Breast epithelium (tissue), 4 donors: ENCODE results near the gene PDE6A. TPM values are rescaled to one million over a fixed set of nuclear protein-coding genes. Genes with fewer than 3 reads are reported as not detected.

ENCODE experiments used
- DNase-seq, 2 donors: peaks; one replicate each; pipeline ENCODE4 v3.0.0-alpha.2; 2019; ENCODE audit warnings: low spot score in 2 of 2
- H3K27ac ChIP-seq, 2 donors: fragments of 200-600 bp; sonication (generic) in 1 of 2; one replicate each; pipeline ENCODE4 v1.5.1; 2016 to 2019; ENCODE audit warnings: mild to moderate bottlenecking in 1 of 2
- H3K27me3 ChIP-seq, 2 donors: fragments of 200-600 bp; sonication (generic) in 1 of 2; one replicate each; pipeline versions ENCODE4 v1.5.1 to v1.6.0; 2017 to 2019; ENCODE audit warnings: control low read depth in 1 of 2, mild to moderate bottlenecking in 1 of 2
- H3K36me3 ChIP-seq: fragments of 200-600 bp; one replicate; pipeline ENCODE4 v1.5.1; 2019
- H3K4me1 ChIP-seq, 2 donors: fragments of 200-600 bp; sonication (generic); one replicate each; pipeline ENCODE4 v1.5.1; 2016 to 2019; ENCODE audit warnings: control low read depth in 1 of 2
- H3K4me3 ChIP-seq, 3 donors: fragments of 200-600 bp; sonication (generic); 1 replicate in 2 of 3; 2 replicates in 1 of 3; pipeline ENCODE4 v1.5.1; 2016 to 2019; ENCODE audit warnings: mild to moderate bottlenecking in 3 of 3, moderate library complexity in 2 of 3
- H3K9me3 ChIP-seq, 2 donors: fragments of 200-600 bp; sonication (generic) in 1 of 2; one replicate each; pipeline ENCODE4 v1.5.1; 2016 to 2019; ENCODE audit warnings: control low read depth in 1 of 2
- POLR2A ChIP-seq: fragments of 450-650 bp; IDR thresholded peaks from one replicate; pipeline ENCODE4 v1.6.1; 2016; ENCODE audit warnings: antibody characterized with exemption, mild to moderate bottlenecking, moderate library complexity
- POLR2AphosphoS5 ChIP-seq, 3 donors: sonication (generic); formaldehyde crosslinking; IDR thresholded peaks; one replicate each; pipeline ENCODE4 v1.6.1; 2017; ENCODE audit warnings: antibody characterized with exemption in 3 of 3
- intact Hi-C: fragments of 100-400 bp; cut with DNase I; formaldehyde crosslinking; loops from one replicate; pipeline ENCODE4 v1.15.1; 2023; ENCODE audit warnings: low total_unique reads
- total RNA-seq, 3 donors: library from RNA; depleted of rRNA; stranded (reverse); fragments of >200 nt; gene quantifications; one replicate each; pipeline ENCODE4 v1.1.0, GENCODE V29; 2016
- TF ChIP-seq, protein P1 (sequence below), 3 donors: fragments of 450-650 bp; IDR thresholded peaks; one replicate each; pipeline ENCODE4 v1.5.1; 2016 to 2017; ENCODE audit warnings: antibody characterized with exemption in 3 of 3, mild to moderate bottlenecking in 3 of 3, moderate library complexity in 3 of 3

PDE6A gene
- total RNA-seq, 3 donors from 2014 or later, result under 0.01 to 0.15 TPM; not detected in 1

DNA sequence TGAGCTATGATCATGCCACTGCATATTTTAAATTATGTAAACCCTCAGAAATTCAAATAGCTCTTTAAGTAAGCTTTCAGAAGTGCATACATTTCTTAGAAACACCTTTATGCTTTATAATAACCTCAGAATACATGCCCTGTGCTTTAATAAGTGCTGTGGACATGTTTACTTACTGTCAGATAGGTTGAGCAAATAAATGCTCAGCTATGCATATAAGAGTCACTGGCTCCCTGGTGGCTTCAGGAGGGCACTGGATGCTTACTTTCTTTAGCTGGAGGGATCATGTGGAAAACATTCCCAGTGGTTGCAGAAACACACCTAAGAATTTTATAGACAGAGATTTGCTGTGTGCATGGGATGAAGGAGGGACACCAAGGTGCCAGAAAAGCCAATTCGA, 74.4 kb downstream of the PDE6A start:
- Histone ChIP-seq H3K4me3 (no peak overlapping the region), H3K4me1 (no peaks in the 10 kb centered on the region), H3K27me3 (no peaks in the 10 kb centered on the region), H3K36me3 (no peaks in the 10 kb centered on the region), H3K9me3 (no peaks in the 10 kb centered on the region), H3K27ac (no peak overlapping the region)
- intact Hi-C loops, result no loop called here
- TF ChIP-seq POLR2A, result no peak
- TF ChIP-seq POLR2AphosphoS5 (IDR thresholded peaks at IDR 0.05), result no peak
- TF ChIP-seq, protein P1, sequence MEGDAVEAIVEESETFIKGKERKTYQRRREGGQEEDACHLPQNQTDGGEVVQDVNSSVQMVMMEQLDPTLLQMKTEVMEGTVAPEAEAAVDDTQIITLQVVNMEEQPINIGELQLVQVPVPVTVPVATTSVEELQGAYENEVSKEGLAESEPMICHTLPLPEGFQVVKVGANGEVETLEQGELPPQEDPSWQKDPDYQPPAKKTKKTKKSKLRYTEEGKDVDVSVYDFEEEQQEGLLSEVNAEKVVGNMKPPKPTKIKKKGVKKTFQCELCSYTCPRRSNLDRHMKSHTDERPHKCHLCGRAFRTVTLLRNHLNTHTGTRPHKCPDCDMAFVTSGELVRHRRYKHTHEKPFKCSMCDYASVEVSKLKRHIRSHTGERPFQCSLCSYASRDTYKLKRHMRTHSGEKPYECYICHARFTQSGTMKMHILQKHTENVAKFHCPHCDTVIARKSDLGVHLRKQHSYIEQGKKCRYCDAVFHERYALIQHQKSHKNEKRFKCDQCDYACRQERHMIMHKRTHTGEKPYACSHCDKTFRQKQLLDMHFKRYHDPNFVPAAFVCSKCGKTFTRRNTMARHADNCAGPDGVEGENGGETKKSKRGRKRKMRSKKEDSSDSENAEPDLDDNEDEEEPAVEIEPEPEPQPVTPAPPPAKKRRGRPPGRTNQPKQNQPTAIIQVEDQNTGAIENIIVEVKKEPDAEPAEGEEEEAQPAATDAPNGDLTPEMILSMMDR (IDR thresholded peaks at IDR 0.05), result no peak
- DNase-seq, result no peak

DNA sequence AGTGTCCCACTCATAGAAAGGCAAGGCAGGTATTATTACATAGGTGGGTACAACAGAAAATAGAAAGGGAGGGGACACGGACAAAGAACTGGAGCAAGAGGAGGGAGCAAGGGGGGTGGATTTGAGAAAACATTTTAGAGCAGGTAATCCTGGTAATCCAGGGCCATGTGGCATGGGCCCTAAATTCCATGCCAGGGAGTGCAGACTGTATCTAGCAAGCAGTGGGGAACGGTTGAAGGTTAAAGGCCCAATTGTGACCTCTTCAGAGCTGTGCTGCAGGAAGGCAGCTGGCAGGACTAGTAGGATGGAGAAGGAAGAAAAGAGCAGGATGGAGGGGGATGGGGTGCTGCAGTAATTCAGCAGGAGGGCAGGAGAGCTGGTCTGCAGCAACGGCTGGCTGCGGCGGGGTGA, 75.2 kb downstream of the PDE6A start:
- TF ChIP-seq POLR2A (no peak), POLR2AphosphoS5 (IDR thresholded peaks at IDR 0.05) (no peak)
- TF ChIP-seq, protein P1 (IDR thresholded peaks at IDR 0.05), result no peak
- Histone ChIP-seq H3K27me3 (no peaks in the 10 kb centered on the region), H3K36me3 (no peaks in the 10 kb centered on the region), H3K4me3 (no peak overlapping the region), H3K4me1 (no peaks in the 10 kb centered on the region), H3K9me3 (no peaks in the 10 kb centered on the region), H3K27ac (no peak overlapping the region)
- DNase-seq, result no peak
- intact Hi-C loops, result no loop called here

DNA sequence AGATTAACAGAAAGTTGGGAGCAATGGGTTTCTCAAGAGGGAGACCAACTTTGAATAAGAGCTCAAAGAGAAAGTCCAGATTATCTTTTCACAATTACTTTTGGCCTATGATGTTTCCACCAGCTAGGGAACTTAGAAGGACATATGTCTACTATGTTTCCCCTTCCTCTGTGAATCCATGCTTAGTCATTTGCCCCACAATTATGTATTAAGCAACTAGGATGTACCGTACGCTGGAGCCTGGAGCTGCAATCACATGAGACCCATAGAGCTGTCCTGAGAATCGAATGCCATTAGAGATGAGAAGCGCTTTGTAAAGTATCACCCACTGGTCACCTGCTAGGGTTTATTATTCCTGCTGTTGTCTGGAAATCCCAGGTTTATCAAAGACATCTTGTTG, 78.8 kb downstream of the PDE6A start:
- Histone ChIP-seq H3K36me3 (no peaks in the 10 kb centered on the region), H3K9me3 (no peaks in the 10 kb centered on the region), H3K27ac (no peak overlapping the region), H3K4me3 (no peak overlapping the region), H3K4me1 (no peaks in the 10 kb centered on the region), H3K27me3 (no peaks in the 10 kb centered on the region)
- intact Hi-C loops, result no loop called here
- DNase-seq, result no peak
- TF ChIP-seq POLR2A (no peak), POLR2AphosphoS5 (IDR thresholded peaks at IDR 0.05) (no peak)
- TF ChIP-seq, protein P1 (IDR thresholded peaks at IDR 0.05), result no peak

DNA sequence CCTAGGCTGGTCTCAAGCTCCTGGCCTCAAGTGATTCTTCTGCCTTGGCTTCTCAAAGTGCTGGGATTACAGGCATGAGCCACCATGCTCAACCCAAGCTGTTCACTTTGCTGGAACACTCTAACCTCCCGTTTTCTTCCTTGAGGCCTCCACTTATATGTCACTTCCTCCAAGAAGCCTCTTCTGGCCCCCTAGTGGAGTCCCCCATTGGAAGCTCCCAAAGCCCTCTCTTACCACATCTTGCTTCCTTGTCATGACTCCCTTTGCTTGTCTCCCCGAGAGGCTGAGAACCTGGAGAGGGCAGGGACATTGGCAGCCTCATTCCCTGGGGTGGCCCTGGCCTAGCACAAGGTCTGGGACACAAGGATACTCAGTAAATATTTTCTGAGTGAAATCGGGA, 80.8 kb downstream of the PDE6A start:
- Histone ChIP-seq H3K9me3 (no peaks in the 10 kb centered on the region), H3K4me1 (no peaks in the 10 kb centered on the region), H3K27ac (no peak overlapping the region), H3K36me3 (no peaks in the 10 kb centered on the region), H3K4me3 (no peak overlapping the region), H3K27me3 (no peaks in the 10 kb centered on the region)
- DNase-seq, result no peak
- intact Hi-C loops, result no loop called here
- TF ChIP-seq, protein P1 (IDR thresholded peaks at IDR 0.05), result no peak
- no peak for TF ChIP-seq POLR2AphosphoS5 (IDR thresholded peaks at IDR 0.05)
- no peak for TF ChIP-seq POLR2A

DNA sequence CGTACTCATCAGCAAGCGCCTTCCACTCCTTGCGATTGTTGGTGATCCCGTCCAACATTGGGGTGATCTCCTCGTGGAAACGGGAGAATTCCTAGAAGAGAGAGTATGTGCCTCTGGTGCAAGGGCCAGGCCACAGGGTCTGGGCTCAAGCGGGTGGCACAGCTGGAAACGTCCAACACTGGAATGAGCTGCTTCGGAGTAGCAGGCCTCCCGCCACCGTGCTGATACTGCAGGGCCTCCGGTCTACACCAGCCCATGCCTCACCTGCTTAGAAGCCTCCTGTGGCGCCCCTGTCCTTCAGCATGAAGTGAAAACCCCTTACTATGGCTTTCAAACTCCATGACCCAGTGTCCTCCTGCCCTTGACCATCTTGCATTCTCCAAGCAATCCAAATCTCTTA, 81.4 kb downstream of the PDE6A start:
- Histone ChIP-seq H3K27ac (no peak overlapping the region), H3K4me3 (no peak overlapping the region), H3K4me1 (peaks cover 0 to 2% of the 10 kb centered on the region in 2 donors), H3K36me3 (no peaks in the 10 kb centered on the region), H3K27me3 (no peaks in the 10 kb centered on the region), H3K9me3 (no peaks in the 10 kb centered on the region)
- no peak for DNase-seq
- intact Hi-C loops, result no loop called here
- TF ChIP-seq POLR2AphosphoS5 (IDR thresholded peaks at IDR 0.05) (no peak), POLR2A (no peak)
- TF ChIP-seq, protein P1 (IDR thresholded peaks at IDR 0.05), result no peak
